PC-9 (cell line): Measurements from ENCODE around the gene BLOC1S6. TPM values are rescaled to one million over a fixed set of nuclear protein-coding genes. Genes with fewer than 3 reads are reported as not detected.
A peak's percentile ranks its signal among the peaks of the same experiment; 100 is the strongest.

Source experiments
- Bru-seq: library from RNA; stranded (reverse); fragments of 400-500 nt; gene quantifications from one replicate; lab custom pipeline; 2021; lab: Mats Ljungman, UMichigan
- BruChase-seq, 2 experiments: library from RNA; stranded (reverse); fragments of 400-500 nt; gene quantifications; one replicate each; lab custom pipeline; 2021; lab: Mats Ljungman, UMichigan
- BruUV-seq: library from RNA; stranded (reverse); fragments of 400-500 nt; replicated peaks from 2 replicates; lab custom pipeline; 2021; lab: Mats Ljungman, UMichigan
- CTCF ChIA-PET: fragments of 300-600 bp; sonication (Branson Sonifier 250); formaldehyde crosslinking; loops from one replicate; lab custom pipeline; 2022; ENCODE audit warnings: antibody characterized with exemption; lab: Charles Lee
- POLR2A ChIA-PET: fragments of 300-600 bp; sonication (Branson Sonifier 250); formaldehyde crosslinking; loops from one replicate; lab custom pipeline; 2022; ENCODE audit warnings: antibody characterized with exemption; ENCODE audit not compliant: unreplicated experiment; lab: Charles Lee
- DNase-seq, 2 experiments: peaks; one replicate each; pipeline versions ENCODE4 v3.0.0 to v3.0.0-alpha.2; 2015 to 2022; ENCODE audit warnings: mixed read lengths in 1 of 2
- H2AFZ ChIP-seq: fragments of 200-600 bp; sonication (generic); 2 replicates; pipeline ENCODE4 v1.8.1; 2017; ENCODE audit warnings: antibody characterized with exemption
- H3F3A ChIP-seq: fragments of 200-600 bp; sonication (generic); 2 replicates; pipeline ENCODE4 v1.8.1; 2017; ENCODE audit warnings: antibody characterized with exemption, mild to moderate bottlenecking, low read depth; ENCODE audit not compliant: insufficient read depth
- H3K27ac ChIP-seq: fragments of 200-600 bp; sonication (generic); 2 replicates; pipeline ENCODE4 v1.6.1; 2016; ENCODE audit warnings: mixed run types
- H3K27me3 ChIP-seq: fragments of 200-600 bp; sonication (generic); 2 replicates; pipeline ENCODE4 v1.6.1; 2016; ENCODE audit warnings: low read depth, mixed run types; ENCODE audit not compliant: insufficient read depth
- H3K36me3 ChIP-seq: fragments of 200-600 bp; sonication (generic); 2 replicates; pipeline ENCODE4 v1.6.1; 2016; ENCODE audit warnings: low read depth, mixed run types
- H3K4me1 ChIP-seq: fragments of 200-600 bp; sonication (generic); replicated peaks from 2 replicates; pipeline ENCODE4 v1.6.1; 2016; ENCODE audit warnings: mixed run types; ENCODE audit not compliant: insufficient read depth
- H3K4me2 ChIP-seq: fragments of 200-600 bp; sonication (generic); 2 replicates; pipeline ENCODE4 v1.6.1; 2017; ENCODE audit warnings: mixed run types
- H3K4me3 ChIP-seq: fragments of 200-600 bp; sonication (generic); 2 replicates; pipeline ENCODE4 v1.6.1; 2016; ENCODE audit warnings: mixed run types
- H3K79me2 ChIP-seq: fragments of 200-600 bp; sonication (generic); 2 replicates; pipeline ENCODE4 v1.6.1; 2017; ENCODE audit warnings: low read depth, mixed run types
- H3K9me2 ChIP-seq: fragments of 200-600 bp; sonication (generic); 2 replicates; pipeline ENCODE4 v1.8.1; 2017; ENCODE audit warnings: mild to moderate bottlenecking; ENCODE audit not compliant: insufficient read depth
- H3K9me3 ChIP-seq: fragments of 200-600 bp; sonication (generic); 2 replicates; pipeline ENCODE4 v1.8.1; 2016; ENCODE audit warnings: low read depth; ENCODE audit not compliant: insufficient read depth
- H4K20me1 ChIP-seq: fragments of 200-600 bp; sonication (generic); 2 replicates; pipeline ENCODE4 v1.8.1; 2017; ENCODE audit not compliant: insufficient read depth
- EZH2 ChIP-seq: fragments of 200-600 bp; sonication (generic); IDR thresholded peaks from 2 replicates; pipeline ENCODE4 v1.8.0; 2017; ENCODE audit warnings: antibody characterized with exemption, low read depth
- intact Hi-C: fragments of 100-400 bp; cut with micrococcal nuclease; formaldehyde crosslinking; loops from one replicate; pipeline ENCODE4 v1.10.0; 2022; ENCODE audit not compliant: unreplicated experiment
- long read RNA-seq: library from polyadenylated mRNA; stranded (forward); transcript quantifications from one replicate; pipeline ENCODE4 v2.0.0, GENCODE V29; 2022
- total RNA-seq: library from RNA; stranded (reverse); gene quantifications from 2 replicates; pipeline ENCODE4 v1.2.3, GENCODE V29; 2021
- TF ChIP-seq, protein P1 (sequence below): fragments of 200-600 bp; sonication (generic); conservative IDR thresholded peaks from 2 replicates; pipeline ENCODE4 v1.6.1; 2017; ENCODE audit warnings: mixed run types, antibody characterized with exemption, mild to moderate bottlenecking, moderate library complexity

The BLOC1S6 gene
- total RNA-seq (22.7 and 29.4 TPM in 2 replicates), Bru-seq, nascent RNA (percentile 83 among the genes with signal in this experiment), BruChase-seq, experiment 1, labeled RNA remaining after a 2-hour chase (percentile 94 among the genes with signal in this experiment), BruChase-seq, experiment 2, labeled RNA remaining after a 6-hour chase (percentile 97 among the genes with signal in this experiment)
- long read RNA-seq, full-length matches to known transcripts, result 22 of 24 reads
- long read RNA-seq, partial matches to known transcripts, result 2 of 24 reads
- long read RNA-seq, other reads (novel, unspliced or antisense), result 0 of 24 reads

DNA sequence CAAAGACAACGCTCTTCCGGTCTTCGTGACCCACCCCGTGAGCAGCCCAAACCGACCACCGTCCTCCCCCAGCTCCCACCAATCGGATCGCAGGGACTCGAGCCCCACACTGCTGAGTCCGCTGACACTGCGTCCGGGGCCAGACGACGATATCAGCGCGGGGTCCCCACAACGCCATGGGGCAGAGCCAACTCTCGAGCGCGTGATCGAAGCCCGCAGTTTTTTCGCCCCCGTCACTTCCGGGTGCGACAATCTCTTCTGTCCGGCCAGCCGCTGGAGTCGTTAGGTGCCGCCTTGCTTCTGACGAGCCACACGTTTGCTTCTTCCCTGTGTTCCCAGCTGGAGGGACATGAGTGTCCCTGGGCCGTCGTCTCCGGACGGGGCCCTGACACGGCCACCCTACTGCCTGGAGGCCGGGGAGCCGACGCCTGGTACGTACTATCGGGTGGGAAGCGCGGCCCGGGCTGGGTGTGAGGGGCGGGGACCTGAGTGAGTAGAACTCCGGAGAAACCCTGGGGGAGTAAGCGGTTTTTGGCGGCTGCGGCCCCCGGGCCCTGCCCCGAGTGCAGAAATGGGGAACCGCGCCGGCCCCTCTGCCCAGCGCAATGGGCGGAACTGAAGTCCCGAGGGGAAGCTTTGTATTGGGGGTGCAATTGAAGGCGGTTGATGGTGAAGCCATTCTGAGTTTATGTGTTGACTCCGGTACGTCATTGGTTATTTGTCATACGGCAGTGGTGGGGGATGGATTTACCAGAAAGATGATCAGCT lies at the start of gene BLOC1S6:
Gene BLOC1S6, plus strand, starts transcription at position 285 of the 768 bp plus-strand sequence. Its CDS starts 65 bp downstream, at position 350.
- peak within 1 kb of the TSS; percentile 96 for H3K4me3 ChIP-seq
- H3K9me3 ChIP-seq, result no peaks in the 10 kb centered on the region
- TF ChIP-seq, protein P1, sequence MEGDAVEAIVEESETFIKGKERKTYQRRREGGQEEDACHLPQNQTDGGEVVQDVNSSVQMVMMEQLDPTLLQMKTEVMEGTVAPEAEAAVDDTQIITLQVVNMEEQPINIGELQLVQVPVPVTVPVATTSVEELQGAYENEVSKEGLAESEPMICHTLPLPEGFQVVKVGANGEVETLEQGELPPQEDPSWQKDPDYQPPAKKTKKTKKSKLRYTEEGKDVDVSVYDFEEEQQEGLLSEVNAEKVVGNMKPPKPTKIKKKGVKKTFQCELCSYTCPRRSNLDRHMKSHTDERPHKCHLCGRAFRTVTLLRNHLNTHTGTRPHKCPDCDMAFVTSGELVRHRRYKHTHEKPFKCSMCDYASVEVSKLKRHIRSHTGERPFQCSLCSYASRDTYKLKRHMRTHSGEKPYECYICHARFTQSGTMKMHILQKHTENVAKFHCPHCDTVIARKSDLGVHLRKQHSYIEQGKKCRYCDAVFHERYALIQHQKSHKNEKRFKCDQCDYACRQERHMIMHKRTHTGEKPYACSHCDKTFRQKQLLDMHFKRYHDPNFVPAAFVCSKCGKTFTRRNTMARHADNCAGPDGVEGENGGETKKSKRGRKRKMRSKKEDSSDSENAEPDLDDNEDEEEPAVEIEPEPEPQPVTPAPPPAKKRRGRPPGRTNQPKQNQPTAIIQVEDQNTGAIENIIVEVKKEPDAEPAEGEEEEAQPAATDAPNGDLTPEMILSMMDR, result no peak
- no peak for TF ChIP-seq EZH2
- no peaks in the 10 kb centered on the region for H4K20me1 ChIP-seq
- DNase-seq, result peak; percentile 78 to 80
- ChIA-PET CTCF (interaction anchor here (0.6 to 1.3 kb wide), 2 partner anchors 24 to 130 kb away, joined by 3 read pairs; no protein-coding TSS in a partner anchor), POLR2A (interaction anchor here (0.6 kb wide), 1 partner anchor 49 kb away, joined by 4 read pairs; no protein-coding TSS in a partner anchor)
- H3F3A ChIP-seq, result peaks cover 9% of the 10 kb centered on the region; the same call in 1 of the 2 replicates
- H2AFZ ChIP-seq, result peak within 1 kb of the TSS; percentile 94
- peak within 1 kb of the TSS; percentile 97 for H3K4me2 ChIP-seq
- peaks cover 31% of the 10 kb centered on the region for H3K79me2 ChIP-seq
- intact Hi-C loops, result loop anchor here (1.0 kb wide), 1 partner anchor 65 kb away; the partner anchor contains the start of gene SLC30A4
- peak within 1 kb of the TSS; percentile 92 for H3K27ac ChIP-seq
- peaks cover 25% of the 10 kb centered on the region for H3K4me1 ChIP-seq
- no TSS peak for BruUV-seq
- H3K36me3 ChIP-seq, result no peaks in the 10 kb centered on the region
- no peaks in the 10 kb centered on the region for H3K9me2 ChIP-seq
- H3K27me3 ChIP-seq, result no peaks in the 10 kb centered on the region

DNA sequence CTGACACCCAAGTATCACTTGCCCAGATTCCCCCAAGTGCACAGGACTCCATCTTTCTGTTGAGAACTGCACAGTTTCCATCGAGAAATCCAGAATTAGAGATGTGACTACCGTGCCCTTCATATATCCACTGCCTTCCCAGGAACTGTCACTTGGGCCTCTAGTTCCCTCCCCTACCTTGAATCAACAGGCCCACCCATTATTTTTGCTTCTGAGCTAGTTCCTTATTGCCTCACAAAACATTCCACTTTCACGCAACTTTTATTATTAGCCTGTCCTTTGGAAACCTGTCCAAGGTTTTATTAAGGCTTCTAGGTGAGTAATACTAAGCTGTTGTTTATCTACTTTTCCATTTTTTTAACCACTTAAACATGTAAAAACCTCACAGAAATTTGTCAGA lies 47.5 kb upstream of the BLOC1S6 start:
- H3K4me1 ChIP-seq, result no peaks in the 10 kb centered on the region
- H3K4me2 ChIP-seq, result no peak overlapping the region
- H2AFZ ChIP-seq, result no peak overlapping the region
- no peaks in the 10 kb centered on the region for H3K27me3 ChIP-seq
- H3K36me3 ChIP-seq, result no peaks in the 10 kb centered on the region
- H3K79me2 ChIP-seq, result no peaks in the 10 kb centered on the region
- H3K9me2 ChIP-seq, result no peaks in the 10 kb centered on the region
- no peak for DNase-seq
- intact Hi-C loops, result no loop called here
- H4K20me1 ChIP-seq, result no peaks in the 10 kb centered on the region
- H3K27ac ChIP-seq, result no peak overlapping the region
- no peaks in the 10 kb centered on the region for H3K9me3 ChIP-seq
- TF ChIP-seq, protein P1, result no peak
- TF ChIP-seq EZH2, result no peak
- CTCF ChIA-PET, result no interaction called here
- POLR2A ChIA-PET, result no interaction called here
- no peak overlapping the region for H3K4me3 ChIP-seq
- no TSS peak for BruUV-seq
- no peaks in the 10 kb centered on the region for H3F3A ChIP-seq

- TF ChIP-seq, protein P1, result no peak
- no peak overlapping the region for H3K4me3 ChIP-seq
- no peaks in the 10 kb centered on the region for H3K27me3 ChIP-seq
- no peaks in the 10 kb centered on the region for H3K4me1 ChIP-seq
- H4K20me1 ChIP-seq, result no peaks in the 10 kb centered on the region
- H3K27ac ChIP-seq, result no peak overlapping the region
- no peaks in the 10 kb centered on the region for H3F3A ChIP-seq
- H2AFZ ChIP-seq, result no peak overlapping the region
- no peak overlapping the region for H3K4me2 ChIP-seq
- DNase-seq, result no peak
- intact Hi-C loops, result no loop called here
- BruUV-seq, result no TSS peak
- no peaks in the 10 kb centered on the region for H3K9me3 ChIP-seq
- ChIA-PET CTCF (no interaction called here), POLR2A (no interaction called here)
- no peaks in the 10 kb centered on the region for H3K36me3 ChIP-seq
- H3K79me2 ChIP-seq, result no peaks in the 10 kb centered on the region
- H3K9me2 ChIP-seq, result no peaks in the 10 kb centered on the region
Observed at GRCh38 chr15:45540531-45540930, 46.6 kb upstream of the BLOC1S6 start.
